ENCODE data around the gene SEPTIN8.

DNA sequence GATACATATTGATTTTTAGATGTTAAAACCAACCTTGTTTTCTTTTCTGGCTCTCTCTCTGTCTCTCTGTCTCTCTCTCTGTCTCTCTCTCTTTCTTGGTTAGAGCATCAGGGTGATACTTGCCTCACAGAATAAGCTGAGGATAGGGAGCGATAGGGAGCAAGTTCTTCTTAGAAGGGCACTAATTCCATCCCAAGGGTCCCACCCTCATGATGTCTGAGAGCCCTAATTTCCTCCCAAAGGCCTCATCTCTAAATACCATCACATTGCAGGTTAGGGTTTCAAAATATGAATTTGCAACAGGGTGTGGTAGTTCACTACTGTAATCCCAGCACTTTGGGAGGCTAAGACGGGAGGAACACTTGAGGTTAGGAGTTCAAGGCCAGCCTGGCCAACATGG lies 34.9 kb downstream of the SEPTIN8 start:
- TF ChIP-seq CTCF (IDR thresholded peaks at IDR 0.05; ENCODE audit: insufficient read depth, low read depth, low read length) (no peak), EZH2 (IDR thresholded peaks at IDR 0.05; ENCODE audit: insufficient read depth, low read length) (no peak)
